ENCODE results near the gene CD84. TPM values are rescaled to one million over a fixed set of nuclear protein-coding genes. Genes with fewer than 3 reads are reported as not detected.
"Not testable (repeated sequence)": the region's sequence is repeated elsewhere in the genome, so short reads cannot be mapped to it uniquely, and the experiment has no call there.

The CD84 gene
- total RNA-seq, 1 experiment from 2014 or later, result not detected

DNA sequence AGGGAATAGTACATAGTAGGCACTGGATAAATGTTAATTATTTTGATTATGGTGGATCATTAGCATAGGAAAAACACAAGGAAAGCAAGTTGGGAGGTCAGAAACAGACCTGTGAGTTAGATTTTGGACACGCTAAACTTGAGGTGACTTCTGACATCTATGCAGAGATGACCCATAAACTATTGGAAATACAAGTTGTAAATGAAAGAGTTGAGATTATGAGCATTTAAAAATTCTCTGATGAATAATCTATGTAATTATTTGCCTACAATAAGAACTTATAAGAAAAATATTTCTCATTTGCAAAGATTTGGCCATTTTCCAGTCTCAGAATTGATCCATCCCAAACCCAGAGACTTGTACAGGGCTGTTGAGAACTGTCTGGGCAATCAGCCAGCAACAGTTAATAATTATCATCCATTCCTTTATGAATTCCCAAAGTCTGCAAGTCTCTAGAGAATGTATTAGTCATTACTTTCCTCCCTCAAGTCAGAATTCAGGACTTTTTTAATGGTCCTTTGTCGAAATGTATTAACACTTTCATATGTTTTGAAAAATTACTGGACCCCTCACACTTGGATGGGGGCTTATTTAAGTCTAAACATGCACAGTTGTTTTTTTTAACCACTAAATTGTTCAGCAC, 36.9 kb downstream of the CD84 start:
- no peak for DNase-seq (ENCODE audit: low read depth)

DNA sequence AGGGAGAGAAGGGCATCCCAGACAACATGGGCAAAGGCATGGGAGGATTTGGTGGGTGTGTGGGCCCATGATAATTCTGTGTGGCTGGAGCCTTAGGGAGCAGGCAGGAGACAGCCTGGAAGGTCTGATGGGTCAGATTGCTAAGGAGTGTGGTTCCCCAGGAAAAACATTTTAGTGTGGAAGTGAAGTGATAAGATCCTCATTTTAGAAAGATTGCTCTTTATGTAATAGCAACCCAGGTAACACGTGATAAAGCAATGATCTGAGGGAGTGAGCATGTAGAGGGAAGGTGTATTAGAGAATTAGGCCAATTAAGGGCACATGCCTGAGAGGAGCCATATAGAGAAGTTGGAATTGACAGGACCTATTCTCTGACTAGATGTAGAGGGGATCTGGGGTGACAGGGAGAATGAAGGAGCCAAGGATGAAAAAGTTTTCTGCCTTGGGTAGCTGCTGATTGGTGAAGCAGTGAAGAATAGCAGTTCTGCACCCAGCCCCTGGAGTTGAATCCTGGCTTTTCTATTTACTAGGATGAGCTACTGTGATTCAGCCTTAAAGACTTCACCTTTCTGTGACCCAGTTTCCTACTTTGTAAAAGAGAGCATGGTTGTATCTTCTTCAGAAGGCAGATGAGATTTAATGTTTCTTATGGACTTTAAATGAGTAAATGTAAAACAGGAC, 37.5 kb downstream of the CD84 start:
- DNase-seq (ENCODE audit: low read depth), result peak; percentile 2

DNA sequence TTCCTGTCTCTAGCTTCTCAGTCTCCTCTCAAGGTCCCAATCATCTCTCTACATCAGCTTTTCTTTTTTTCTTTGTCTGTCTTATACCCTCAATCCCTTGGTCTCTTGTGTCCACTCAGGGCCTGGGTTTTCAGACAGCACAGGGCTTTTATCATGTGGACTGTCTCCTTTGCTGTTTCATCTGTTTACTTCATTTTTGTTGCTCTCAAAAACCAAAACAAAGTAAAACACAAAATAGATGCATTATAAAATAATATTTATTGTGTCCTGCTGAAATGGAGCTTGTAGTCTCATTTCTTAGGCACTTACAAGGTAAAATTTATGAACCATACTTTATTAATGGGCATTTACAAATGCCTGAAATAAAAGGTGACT, 38.5 kb downstream of the CD84 start:
- DNase-seq (ENCODE audit: low read depth), result no peak

DNA sequence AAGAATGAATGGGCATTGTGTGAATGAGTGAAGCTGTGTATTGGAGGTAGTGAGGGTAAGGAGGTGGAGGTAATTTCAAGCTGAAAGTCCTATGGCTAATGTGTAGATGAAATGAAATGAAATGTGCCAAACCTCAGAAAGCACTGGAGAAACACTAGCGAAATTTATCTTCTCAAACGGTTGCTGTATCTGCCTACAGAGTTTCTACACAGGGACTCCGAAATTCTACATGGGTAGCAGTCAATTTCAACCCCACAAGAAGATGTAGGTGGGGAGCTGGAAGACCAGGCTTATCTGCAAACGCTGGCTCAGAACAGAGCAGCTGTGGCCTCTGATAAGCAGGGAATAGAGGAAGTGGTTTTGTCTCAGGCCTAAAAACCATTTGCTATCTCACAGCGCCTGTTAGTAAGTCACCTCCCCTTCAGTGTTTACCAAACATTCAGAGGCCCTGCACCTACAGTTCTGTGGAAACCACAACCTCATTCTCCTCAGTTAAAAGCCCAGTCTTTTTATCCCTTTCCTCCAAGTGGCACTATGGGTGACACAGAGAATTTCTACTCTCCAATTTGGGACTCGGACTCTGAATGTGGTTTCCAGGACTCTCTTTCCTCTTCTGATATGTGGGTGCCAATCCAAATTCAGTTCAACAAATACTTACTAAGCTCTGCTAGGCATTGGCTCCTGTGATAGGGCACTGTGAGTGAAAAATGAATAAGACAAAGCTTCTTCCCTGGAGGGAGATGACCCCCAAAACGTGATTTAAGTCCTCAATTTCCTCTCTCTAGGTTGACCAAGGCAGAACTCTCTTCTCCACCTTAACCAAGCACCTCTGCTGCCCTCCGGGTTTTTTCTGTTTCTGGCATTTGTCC, 39.1 kb downstream of the CD84 start:
- peak; percentile 22 for DNase-seq (ENCODE audit: low read depth)

DNA sequence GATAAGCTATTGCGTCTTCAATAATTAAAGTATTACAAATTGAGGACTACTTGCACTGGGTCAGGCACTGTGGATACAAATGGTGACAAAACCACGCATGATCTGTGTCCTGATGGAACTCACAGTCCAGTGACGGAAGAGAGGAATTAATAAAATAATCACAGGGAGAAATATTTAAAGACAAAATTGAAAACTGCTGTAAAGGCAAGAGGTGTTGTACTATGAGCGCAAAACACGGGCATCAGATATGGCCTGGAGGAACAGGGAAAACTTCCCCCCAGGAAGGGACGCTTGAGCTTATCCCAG, 39.7 kb downstream of the CD84 start:
- DNase-seq (ENCODE audit: low read depth), result no peak

DNA sequence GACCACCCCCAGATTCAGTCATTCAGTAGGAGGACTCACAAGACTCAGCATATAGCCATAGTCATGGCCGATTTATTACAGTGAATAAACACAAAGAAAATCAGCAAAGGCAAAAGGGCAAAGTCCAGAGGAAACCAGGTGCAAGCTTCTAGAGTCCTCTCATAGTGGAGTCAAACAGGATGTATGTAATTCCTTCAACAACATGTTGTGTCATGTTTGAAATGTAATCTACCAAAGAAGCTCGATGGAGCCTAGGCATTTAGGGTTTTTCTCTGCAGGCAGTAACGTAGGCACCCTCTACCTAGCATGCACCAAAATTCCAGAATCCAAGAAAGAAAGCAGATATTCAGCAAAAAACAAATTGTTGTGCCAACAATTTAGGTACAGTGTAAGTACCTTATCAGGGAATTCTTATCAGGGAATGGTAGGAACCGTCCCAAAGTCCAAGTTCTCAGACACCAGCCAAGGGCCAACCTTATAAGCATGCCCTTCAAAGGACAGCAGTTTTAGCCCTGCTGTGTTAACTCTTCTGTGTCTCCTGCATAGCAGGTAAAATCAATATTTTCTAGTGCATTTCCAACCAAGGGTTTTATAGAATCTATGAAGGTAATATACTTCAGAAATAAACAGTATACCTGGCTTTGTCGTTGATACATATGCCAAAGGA, 40.2 kb downstream of the CD84 start:
- DNase-seq (ENCODE audit: low read depth), result no peak

DNA sequence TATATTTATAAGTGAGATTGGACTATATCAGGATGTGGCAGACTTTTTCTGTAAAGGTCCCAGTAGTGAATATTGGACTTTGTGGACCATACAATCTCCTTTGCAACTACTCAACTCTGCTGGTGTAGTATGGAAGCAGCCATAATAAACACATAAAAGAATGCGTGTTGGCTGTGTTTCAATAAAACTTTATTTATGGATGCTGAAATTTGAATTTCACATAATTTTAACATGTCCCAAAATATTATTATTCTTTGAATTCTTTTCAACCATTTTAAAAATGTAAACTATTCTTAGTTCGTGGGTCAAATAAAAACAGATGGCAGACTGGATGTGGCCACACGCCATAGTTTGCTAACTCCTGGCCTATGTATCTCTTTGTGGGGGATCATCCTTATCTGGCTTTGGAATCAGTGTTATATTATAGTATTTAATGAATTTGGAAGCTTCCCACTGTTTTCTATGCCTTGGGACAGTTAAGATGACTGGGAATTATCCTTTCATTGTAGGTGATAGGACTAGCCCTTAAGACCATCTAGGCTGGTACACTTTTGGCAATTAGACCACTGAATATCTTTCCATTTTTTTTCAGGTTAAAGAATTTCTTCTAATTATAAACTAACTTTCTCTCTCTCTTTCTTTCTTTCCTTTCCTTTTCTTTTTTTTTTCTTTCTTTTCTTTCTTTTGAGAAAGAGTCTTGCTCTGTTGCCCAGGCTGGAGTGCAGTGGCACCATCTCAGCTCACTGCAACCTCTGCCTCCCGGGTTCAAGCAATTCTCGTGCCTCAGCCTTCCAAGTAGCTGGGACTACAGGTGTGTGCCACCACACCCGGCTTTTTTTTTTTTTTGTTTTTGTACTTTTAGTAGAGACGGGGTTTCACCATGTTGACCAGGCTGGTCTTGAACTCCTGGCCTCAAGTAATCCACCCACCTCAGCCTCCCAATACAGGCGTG, 41.3 kb downstream of the CD84 start:
- DNase-seq (ENCODE audit: low read depth), result no peak

DNA sequence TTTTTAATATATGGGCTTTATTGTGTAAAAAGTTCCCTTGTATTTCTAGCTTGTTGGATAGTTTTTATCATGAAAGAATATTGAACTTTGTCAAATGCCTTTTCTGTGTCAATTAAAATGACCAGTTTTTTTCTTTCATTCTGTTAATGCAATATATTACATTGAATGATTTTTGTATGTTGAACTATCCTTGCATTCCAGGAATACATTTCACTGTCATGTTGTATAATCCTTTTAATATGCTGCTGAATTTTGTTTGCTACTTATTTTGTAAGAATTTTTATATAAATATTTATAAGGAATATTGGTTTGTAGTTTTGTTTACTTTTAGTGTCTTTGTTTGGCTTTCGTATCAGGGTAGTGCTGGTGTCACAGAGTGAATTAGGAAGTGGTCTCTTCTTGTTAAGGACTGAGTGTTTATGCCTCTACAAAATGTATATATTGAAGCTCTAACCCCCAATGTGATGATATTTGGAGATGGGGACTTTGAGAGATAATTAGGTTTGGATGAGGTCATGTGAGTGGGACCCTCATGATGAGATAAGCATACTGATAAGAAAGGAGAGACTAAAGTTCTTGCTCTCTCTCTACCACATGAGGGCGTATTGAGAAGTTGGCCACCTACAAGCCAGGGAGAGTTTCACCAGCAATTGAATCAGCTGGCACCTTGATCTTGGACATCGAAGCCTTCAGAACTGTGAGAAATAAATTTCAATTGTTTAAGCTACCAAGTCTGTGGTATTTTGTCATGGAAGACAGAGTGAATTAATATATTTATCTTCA, 44.3 kb downstream of the CD84 start:
- no peak for DNase-seq (ENCODE audit: low read depth)

DNA sequence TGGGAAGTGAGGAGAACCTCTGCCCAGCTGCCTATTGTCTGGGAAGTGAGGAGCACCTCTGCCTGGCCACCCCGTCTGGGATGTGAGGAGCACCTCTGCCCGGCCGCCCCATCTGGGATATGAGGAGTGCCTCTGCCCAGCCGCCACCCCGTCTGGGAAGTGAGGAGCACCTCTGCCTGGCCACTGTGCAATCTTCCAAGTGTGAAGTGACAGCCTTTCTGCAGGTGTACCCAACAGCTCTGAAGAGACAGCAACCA, 46.8 kb downstream of the CD84 start:
- DNase-seq (ENCODE audit: low read depth), result not testable (repeated sequence)

DNA sequence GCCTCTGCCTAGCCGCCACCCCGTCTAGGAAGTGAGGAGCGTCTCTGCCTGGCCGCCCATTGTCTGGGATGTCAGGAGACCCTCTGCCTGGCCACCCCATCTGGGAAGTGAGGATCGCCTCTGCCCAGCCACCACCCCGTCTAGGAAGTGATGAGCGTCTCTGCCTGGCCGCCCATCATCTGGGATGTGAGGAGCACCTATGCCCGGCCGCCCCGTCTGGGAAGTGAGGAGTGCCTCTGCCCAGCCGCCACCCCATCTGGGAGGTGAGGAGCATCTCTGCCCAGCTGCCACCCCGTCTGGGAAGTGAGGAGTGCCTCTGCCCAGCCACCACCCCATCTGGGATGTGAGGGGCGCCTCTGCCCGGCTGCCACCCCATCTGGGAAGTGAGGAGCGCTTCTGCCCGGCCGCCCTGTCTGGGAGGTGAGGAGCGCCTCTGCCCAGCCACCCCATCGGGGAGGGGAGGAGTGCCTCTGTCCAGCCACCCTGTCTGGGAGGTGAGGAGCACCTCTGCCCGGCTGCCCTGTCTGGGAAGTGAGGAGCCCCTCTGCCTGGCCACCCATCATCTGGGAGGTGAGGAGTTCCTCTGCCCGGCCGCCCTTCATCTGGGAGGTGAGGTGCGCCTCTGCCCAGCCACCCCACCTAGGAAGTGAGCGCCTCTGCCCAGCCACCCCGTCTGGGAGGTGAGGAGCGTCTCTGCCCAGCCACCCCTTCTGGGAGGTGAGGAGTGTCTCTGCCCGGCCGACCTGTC, 47.3 kb downstream of the CD84 start:
- not testable (repeated sequence) for DNase-seq (ENCODE audit: low read depth)

DNA sequence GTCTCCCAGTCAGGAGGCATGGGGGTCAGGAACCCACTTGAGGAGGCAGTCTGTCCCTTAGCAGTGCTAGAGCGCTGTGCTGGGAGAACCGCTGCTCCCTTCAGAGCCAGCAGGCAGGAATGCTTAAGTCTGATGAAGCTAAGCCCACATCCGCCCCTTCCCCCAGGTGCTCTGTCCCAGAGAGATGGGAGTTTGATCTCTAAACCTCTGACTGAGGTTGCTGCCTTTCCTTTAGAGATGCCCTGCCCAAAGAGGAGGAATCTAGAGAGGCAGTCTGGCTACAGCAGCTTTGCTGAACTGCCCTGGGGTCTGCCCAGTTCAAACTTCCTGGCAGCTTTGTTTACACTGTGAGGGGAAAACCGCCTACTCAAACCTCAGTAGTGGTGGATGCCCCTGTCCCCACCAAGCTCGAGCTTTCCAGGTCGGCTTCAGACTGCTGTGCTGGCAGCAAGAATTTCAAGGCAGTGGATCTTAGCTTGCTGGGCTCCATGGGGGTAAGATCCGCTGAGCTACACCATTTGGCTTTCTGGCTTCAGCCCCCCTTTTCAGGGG, 49.8 kb downstream of the CD84 start:
- DNase-seq (ENCODE audit: low read depth), result not testable (repeated sequence)

DNA sequence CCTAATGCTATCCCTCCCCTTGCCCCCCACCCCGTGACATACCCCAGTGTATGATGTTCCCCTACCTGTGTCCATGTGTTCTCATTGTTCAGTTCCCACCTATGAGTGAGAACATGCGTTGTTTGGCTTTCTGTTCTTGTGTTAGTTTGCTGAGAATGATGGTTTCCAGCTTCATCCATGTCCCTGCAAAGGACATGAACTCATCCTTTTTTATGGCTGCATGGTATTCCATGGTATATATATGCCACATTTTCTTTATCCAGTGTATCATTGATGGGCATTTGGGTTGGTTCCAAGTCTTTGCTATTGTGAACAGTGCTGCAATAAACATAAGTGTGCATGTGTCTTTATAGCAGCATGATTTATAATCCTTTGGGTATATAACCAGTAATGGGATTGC, 55.5 kb downstream of the CD84 start:
- not testable (repeated sequence) for DNase-seq (ENCODE audit: low read depth)

DNA sequence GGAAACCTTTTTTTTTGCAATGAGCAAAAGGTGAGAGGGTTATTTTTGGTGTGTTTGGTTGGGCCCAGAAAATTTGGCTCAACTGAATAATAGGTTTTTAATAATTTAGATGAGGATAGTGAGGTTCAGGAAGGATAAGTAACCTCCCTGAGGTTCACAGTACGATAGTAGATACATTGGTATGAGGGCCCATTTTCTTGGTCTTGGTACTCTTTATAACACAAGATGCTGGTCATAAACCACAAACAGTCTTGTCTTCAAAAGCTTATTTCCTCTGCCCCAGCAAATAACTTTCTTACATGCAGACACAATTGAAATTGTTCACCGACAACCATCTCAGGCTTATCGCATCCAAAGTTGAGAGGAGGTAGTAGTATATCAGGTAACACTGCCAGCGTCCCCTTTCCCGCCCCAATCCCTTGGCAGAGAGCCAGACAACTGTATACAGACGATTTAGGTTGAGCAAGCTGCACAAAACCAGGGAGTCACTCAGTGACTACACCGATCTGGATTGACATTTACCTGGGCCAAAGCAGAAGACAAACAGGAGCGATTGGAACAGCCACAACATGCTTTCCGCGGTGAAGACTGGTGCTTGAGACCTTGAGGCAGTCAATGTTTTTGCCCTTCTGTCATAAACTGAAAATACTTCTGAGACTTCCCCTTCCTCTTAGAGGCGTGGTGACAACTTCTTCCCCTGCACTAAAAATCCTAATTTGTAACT, 56.5 kb downstream of the CD84 start, which contains the start of gene SLAMF6:
Gene SLAMF6, minus strand, starts transcription at position 634 of the 724 bp plus-strand sequence. Its CDS starts 63 bp downstream, at position 571.
- no peak for DNase-seq (ENCODE audit: low read depth)

DNA sequence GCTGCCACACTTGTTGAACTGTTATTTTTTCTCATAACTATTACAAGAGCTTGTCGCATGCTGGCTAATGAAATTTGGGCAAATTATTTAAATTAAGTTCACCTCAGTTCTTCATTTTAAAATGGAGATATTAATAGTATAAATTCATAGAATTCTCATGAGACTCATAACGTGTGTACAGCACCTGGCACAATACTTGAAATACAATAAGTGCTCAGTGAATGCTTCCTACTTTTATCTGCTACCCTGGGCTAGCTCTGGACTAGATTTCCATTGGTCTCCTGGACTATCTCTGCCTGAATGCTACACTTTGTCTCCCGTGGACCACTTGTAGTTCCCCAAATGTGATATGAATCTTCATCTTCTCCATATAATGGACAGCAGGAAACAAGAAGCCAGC, 57.2 kb downstream of the CD84 start:
- DNase-seq (ENCODE audit: low read depth), result no peak

DNA sequence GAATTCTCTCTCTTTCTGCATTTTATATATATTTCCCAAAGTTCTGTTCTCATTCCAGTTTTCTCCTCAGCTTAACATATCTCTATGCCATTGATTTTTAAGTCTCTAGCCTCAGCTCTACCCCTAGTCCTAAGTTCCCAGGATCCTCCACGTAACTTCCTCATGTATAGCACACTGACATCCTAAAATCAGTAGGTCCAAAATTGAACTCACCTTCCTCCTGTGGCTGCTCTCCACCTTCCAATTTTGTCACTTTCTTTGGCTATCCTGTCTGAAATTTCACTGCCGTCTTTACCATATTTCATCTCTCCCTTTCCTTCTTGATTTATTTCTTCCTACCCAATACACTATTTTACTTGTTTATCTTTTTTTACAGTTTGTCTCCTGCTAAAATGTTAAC, 57.7 kb downstream of the CD84 start:
- no peak for DNase-seq (ENCODE audit: low read depth)

DNA sequence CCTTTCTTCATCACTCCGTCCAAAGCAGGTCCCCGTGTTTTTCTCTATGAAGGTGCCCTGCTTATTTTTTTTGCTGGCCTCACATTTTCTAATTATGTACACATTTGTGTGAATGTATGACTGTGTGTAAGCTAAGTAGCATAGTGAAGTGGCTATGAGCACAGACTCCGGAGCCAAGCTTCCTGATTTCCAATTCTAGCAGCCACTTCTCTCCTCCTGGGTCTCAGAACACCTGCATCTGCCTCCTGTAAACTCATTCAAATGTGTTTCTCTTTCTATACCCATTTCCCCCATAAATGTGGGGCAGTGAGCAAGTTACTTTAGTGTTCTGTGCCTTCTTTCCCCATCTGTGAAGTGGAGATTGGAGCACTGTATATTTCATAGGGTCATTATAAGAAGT, 58.3 kb downstream of the CD84 start:
- no peak for DNase-seq (ENCODE audit: low read depth)

DNA sequence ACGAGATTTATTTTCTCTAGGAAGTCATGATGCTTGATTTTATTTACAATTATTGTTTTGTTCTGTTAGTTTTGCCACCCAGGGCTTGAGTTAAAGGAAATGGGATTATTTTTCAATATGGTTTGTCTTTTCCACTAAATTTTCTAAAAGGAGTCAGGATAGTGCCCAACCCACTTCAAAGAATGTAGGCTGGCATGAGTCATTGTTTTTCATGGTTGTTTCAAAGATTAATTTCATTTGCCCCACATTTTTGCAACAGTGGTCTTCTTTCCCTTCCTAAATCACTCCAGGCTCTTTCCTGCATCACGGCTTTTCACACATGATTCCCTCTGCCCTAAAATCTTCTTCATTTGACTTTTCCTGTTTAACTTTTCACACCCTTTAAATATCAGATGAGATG, 58.7 kb downstream of the CD84 start:
- peak; percentile 15 for DNase-seq (ENCODE audit: low read depth)

DNA sequence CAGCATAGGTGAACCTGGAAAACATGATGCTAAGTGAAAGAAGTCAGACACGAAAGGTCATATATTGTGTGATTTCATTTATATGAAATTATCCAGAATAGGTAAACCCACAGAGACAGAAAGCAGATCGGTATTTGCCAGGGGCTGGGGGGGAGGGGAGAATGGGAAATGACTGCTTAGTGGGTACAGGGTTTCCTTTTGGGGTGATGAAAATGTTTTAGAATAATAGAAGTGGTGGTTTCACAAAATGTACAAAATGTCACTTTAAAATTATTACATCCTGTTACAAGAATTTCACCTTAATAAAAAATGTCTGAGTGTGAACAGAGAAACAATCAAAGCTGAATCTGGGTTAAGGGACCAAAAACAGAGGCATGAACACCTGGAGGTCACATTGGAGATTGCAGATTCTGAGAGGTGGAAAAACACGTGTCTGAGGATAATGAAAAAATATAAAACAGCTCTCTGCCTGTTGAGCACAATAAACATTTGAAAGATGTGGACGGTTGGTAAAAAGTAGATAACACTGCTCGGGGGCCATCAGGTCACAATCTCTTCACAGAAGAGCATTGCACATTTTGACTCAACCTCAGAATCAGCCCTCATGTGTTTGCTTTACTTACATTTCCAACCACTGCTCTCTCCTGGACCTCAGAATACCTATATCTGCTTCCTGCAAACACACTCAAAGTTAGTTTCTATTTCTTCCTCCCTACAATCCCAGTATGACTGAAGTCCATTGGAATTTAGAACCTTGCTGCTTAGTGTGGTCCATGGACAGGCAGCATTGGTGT, 59.5 kb downstream of the CD84 start:
- DNase-seq (ENCODE audit: low read depth), result peak; percentile 60

Data from M059J (cell line).